Measurements from ENCODE around the gene DNAH8. TPM values are rescaled to one million over a fixed set of nuclear protein-coding genes. Genes with fewer than 3 reads are reported as not detected.

DNAH8 gene
- under 0.01 and 0.01 TPM in 2 replicates for polyA plus RNA-seq (2013)

DNA sequence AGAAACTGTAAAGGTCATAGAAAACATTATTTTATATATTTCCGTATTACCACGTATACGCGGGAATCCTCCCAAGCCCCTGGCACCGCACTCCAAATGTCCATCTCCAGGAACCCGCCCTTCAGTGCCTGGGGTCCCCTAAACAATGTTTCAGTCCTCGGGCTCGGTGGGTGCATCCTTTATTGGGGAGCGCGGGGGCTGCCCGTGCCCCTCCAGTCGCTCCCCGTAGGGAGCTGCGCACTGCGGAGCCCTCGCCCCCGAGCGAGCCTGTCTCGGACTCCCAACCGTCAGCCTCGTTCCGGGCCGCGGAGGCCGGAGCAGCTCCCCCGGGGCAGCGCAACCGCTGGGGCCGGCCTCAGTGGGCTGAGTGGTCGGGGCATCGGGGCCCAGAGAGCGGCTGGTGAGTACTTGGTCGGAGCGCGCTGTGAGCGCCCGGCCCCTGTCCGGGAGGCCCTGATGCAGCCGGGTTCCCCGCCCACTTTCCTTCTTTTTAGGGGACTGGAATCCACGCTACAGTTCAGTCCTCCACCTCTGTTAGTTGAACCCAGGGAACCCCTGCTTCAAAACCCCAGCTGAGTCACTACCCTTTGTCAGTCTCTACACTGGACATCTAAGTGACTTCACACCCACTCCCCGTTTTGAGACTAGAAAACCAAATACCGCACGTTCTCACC, at the start of gene DNAH8:
Gene DNAH8, plus strand, starts transcription at position 296 of the 674 bp plus-strand sequence. CDS start 7,499 bp downstream, outside the sequence.
- no CpG with 5 or more reads among the region's 44 CpGs for WGBS (ENCODE audit: extremely low coverage, insufficient coverage, insufficient read length)

GRCh38 chr6:38671885-38672467, 43.1 kb upstream of the DNAH8 start:
- Histone ChIP-seq H3K18ac (ENCODE audit: low read length) (no peak overlapping the region), H3K9me3 (ENCODE audit: insufficient read depth, low read depth, low read length) (no peaks in the 10 kb centered on the region), H2AFZ (ENCODE audit: insufficient read depth, low read length, poor library complexity) (no peak overlapping the region), H2BK5ac (ENCODE audit: low read depth, low read length, poor library complexity) (no peak overlapping the region), H3K4me3 (ENCODE audit: low read depth, low read length) (no peak overlapping the region), H3K9ac (ENCODE audit: low read length) (no peak overlapping the region), H3K36me3 (ENCODE audit: control insufficient read depth in 1 of 2, insufficient read depth in 2 of 2, low read length in 2 of 2) (peaks cover 0 to 4% of the 10 kb centered on the region in 2 experiments), H3K4ac (ENCODE audit: low read depth, low read length) (no peak overlapping the region), H4K12ac (ENCODE audit: low read depth, low read length) (no peak overlapping the region), H3K14ac (ENCODE audit: low read length) (no peak overlapping the region), H3K23ac (ENCODE audit: low read length) (no peak overlapping the region), H2AK5ac (ENCODE audit: low read length) (no peak overlapping the region), H3K27ac (ENCODE audit: low read depth, low read length) (no peak overlapping the region), H4K8ac (ENCODE audit: low read depth, low read length) (no peak overlapping the region), H2BK120ac (ENCODE audit: insufficient read depth, low read length, poor library complexity) (no peak overlapping the region), H2BK12ac (ENCODE audit: low read length) (no peak overlapping the region), H4K91ac (ENCODE audit: low read depth, low read length) (no peak overlapping the region), H3K79me2 (ENCODE audit: control insufficient read depth, insufficient read depth, low read length, poor library complexity) (no peaks in the 10 kb centered on the region), H3K79me1 (ENCODE audit: low read length) (no peaks in the 10 kb centered on the region), H3K4me2 (ENCODE audit: low read length) (no peak overlapping the region), H3K4me1 (ENCODE audit: control insufficient read depth in 1 of 2, insufficient read depth in 2 of 2, low read length in 2 of 2) (no peaks in the 10 kb centered on the region), H3K27me3 (ENCODE audit: insufficient read depth, low read length) (no peaks in the 10 kb centered on the region)
- peak; percentile 38 to 80 for DNase-seq
- no CpG with 5 or more reads among the region's 2 CpGs for WGBS (ENCODE audit: extremely low coverage, insufficient coverage, insufficient read length)

More for the DNA sequence above, at the start of gene DNAH8:
- H3K4ac ChIP-seq (ENCODE audit: low read depth, low read length) = no peak within 1 kb of the TSS
- H3K79me1 ChIP-seq (ENCODE audit: low read length) = no peaks in the 10 kb centered on the region
- H4K91ac ChIP-seq (ENCODE audit: low read depth, low read length) = no peak within 1 kb of the TSS
- no peak within 1 kb of the TSS for H4K8ac ChIP-seq (ENCODE audit: low read depth, low read length)
- H4K12ac ChIP-seq (ENCODE audit: low read depth, low read length) = no peak within 1 kb of the TSS
- H3K79me2 ChIP-seq (ENCODE audit: control insufficient read depth, insufficient read depth, low read length, poor library complexity) = no peaks in the 10 kb centered on the region
- H3K18ac ChIP-seq (ENCODE audit: low read length) = no peak within 1 kb of the TSS
- H2BK120ac ChIP-seq (ENCODE audit: insufficient read depth, low read length, poor library complexity) = no peak within 1 kb of the TSS
- no peak within 1 kb of the TSS for H3K27ac ChIP-seq (ENCODE audit: low read depth, low read length)
- H3K23ac ChIP-seq (ENCODE audit: low read length) = no peak within 1 kb of the TSS
- peaks cover 7% of the 10 kb centered on the region for H3K9me3 ChIP-seq (ENCODE audit: insufficient read depth, low read depth, low read length)
- peaks cover 0 to under 1% of the 10 kb centered on the region in 2 experiments for H3K4me1 ChIP-seq (ENCODE audit: control insufficient read depth in 1 of 2, insufficient read depth in 2 of 2, low read length in 2 of 2)
- H2AFZ ChIP-seq (ENCODE audit: insufficient read depth, low read length, poor library complexity) = no peak within 1 kb of the TSS
- H2BK5ac ChIP-seq (ENCODE audit: low read depth, low read length, poor library complexity) = no peak within 1 kb of the TSS
- no peak within 1 kb of the TSS for H3K4me3 ChIP-seq (ENCODE audit: low read depth, low read length)
- no peaks in the 10 kb centered on the region for H3K27me3 ChIP-seq (ENCODE audit: insufficient read depth, low read length)
- no peak within 1 kb of the TSS for H3K4me2 ChIP-seq (ENCODE audit: low read length)
- no peak within 1 kb of the TSS for H2AK5ac ChIP-seq (ENCODE audit: low read length)
- no peaks in the 10 kb centered on the region for H3K36me3 ChIP-seq (ENCODE audit: control insufficient read depth in 1 of 2, insufficient read depth in 2 of 2, low read length in 2 of 2)
- H2BK12ac ChIP-seq (ENCODE audit: low read length) = no peak within 1 kb of the TSS
- no peak within 1 kb of the TSS for H3K14ac ChIP-seq (ENCODE audit: low read length)
- DNase-seq = peak in 1 of 2 donors; percentile 6
- H3K9ac ChIP-seq (ENCODE audit: low read length) = no peak within 1 kb of the TSS

DNA sequence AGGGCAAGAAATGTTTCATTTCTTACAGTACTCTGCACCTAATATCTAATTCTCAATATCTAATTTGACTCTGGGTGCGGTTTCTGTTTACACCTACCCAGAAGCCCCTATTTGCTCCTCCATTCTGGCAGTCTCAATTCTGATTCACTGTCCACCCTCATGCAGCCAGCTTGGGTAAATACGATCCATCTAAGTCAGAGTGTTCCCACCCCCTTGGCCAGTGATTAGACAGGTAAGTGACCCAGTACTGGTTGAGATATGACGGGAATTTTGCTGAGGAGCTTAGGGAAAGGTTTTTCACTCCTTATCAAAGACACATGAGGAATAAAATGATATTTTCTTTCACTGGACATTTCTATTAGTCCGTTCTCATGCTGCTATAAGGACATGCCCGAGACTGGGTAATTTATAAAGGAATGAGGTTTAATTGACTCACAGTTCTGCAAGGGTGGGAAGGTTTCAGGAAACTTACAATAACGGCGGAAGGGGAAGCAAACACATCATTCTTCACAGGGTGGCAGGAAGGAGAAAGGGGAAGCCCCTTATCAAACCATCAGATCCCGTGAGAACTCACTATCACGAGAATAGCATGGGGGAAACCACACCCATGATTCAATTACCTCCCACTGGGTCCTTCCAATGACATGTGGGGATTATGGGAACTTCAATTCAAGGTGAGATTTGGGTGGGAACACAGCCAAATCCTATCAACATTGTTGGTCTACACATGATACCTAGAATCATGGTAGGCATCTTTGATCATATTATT, 41.5 kb upstream of the DNAH8 start:
- Histone ChIP-seq H3K79me2 (ENCODE audit: control insufficient read depth, insufficient read depth, low read length, poor library complexity) (no peaks in the 10 kb centered on the region), H3K9me3 (ENCODE audit: insufficient read depth, low read depth, low read length) (no peaks in the 10 kb centered on the region), H3K27me3 (ENCODE audit: insufficient read depth, low read length) (no peaks in the 10 kb centered on the region), H2BK120ac (ENCODE audit: insufficient read depth, low read length, poor library complexity) (no peak overlapping the region), H3K4me3 (ENCODE audit: low read depth, low read length) (no peak overlapping the region), H3K79me1 (ENCODE audit: low read length) (no peaks in the 10 kb centered on the region), H4K91ac (ENCODE audit: low read depth, low read length) (no peak overlapping the region), H3K23ac (ENCODE audit: low read length) (no peak overlapping the region), H2AK5ac (ENCODE audit: low read length) (no peak overlapping the region), H3K36me3 (ENCODE audit: control insufficient read depth in 1 of 2, insufficient read depth in 2 of 2, low read length in 2 of 2) (peaks cover 5 to 10% of the 10 kb centered on the region in 2 experiments), H3K9ac (ENCODE audit: low read length) (no peak overlapping the region), H3K27ac (ENCODE audit: low read depth, low read length) (no peak overlapping the region), H3K4me2 (ENCODE audit: low read length) (no peak overlapping the region), H3K18ac (ENCODE audit: low read length) (no peak overlapping the region), H3K4me1 (ENCODE audit: control insufficient read depth in 1 of 2, insufficient read depth in 2 of 2, low read length in 2 of 2) (no peaks in the 10 kb centered on the region), H3K14ac (ENCODE audit: low read length) (no peak overlapping the region), H2BK5ac (ENCODE audit: low read depth, low read length, poor library complexity) (no peak overlapping the region), H2AFZ (ENCODE audit: insufficient read depth, low read length, poor library complexity) (no peak overlapping the region), H2BK12ac (ENCODE audit: low read length) (no peak overlapping the region), H4K8ac (ENCODE audit: low read depth, low read length) (no peak overlapping the region), H4K12ac (ENCODE audit: low read depth, low read length) (no peak overlapping the region), H3K4ac (ENCODE audit: low read depth, low read length) (no peak overlapping the region)
- no CpG with 5 or more reads among the region's 9 CpGs for WGBS (ENCODE audit: extremely low coverage, insufficient coverage, insufficient read length)
- DNase-seq = no peak

GRCh38 chr6:38676236-38676973, 38.7 kb upstream of the DNAH8 start:
- no CpG with 5 or more reads among the region's 2 CpGs for WGBS (ENCODE audit: extremely low coverage, insufficient coverage, insufficient read length)
- no peaks in the 10 kb centered on the region for H3K27me3 ChIP-seq (ENCODE audit: insufficient read depth, low read length)

More at GRCh38 chr6:38676236-38676973, 38.7 kb upstream of the DNAH8 start:
- no peak for DNase-seq
- no peaks in the 10 kb centered on the region for H3K79me2 ChIP-seq (ENCODE audit: control insufficient read depth, insufficient read depth, low read length, poor library complexity)
- H3K79me1 ChIP-seq (ENCODE audit: low read length) = no peaks in the 10 kb centered on the region
- no peak overlapping the region for H3K23ac ChIP-seq (ENCODE audit: low read length)
- H3K4me2 ChIP-seq (ENCODE audit: low read length) = no peak overlapping the region
- no peak overlapping the region for H4K8ac ChIP-seq (ENCODE audit: low read depth, low read length)
- no peak overlapping the region for H2BK12ac ChIP-seq (ENCODE audit: low read length)
- no peak overlapping the region for H3K4ac ChIP-seq (ENCODE audit: low read depth, low read length)
- H2AFZ ChIP-seq (ENCODE audit: insufficient read depth, low read length, poor library complexity) = no peak overlapping the region
- H2BK120ac ChIP-seq (ENCODE audit: insufficient read depth, low read length, poor library complexity) = no peak overlapping the region
- no peak overlapping the region for H3K14ac ChIP-seq (ENCODE audit: low read length)
- no peaks in the 10 kb centered on the region for H3K9me3 ChIP-seq (ENCODE audit: insufficient read depth, low read depth, low read length)
- no peak overlapping the region for H4K12ac ChIP-seq (ENCODE audit: low read depth, low read length)
- H3K4me1 ChIP-seq (ENCODE audit: control insufficient read depth in 1 of 2, insufficient read depth in 2 of 2, low read length in 2 of 2) = no peaks in the 10 kb centered on the region
- H3K18ac ChIP-seq (ENCODE audit: low read length) = no peak overlapping the region
- H2AK5ac ChIP-seq (ENCODE audit: low read length) = no peak overlapping the region
- no peak overlapping the region for H2BK5ac ChIP-seq (ENCODE audit: low read depth, low read length, poor library complexity)
- H3K9ac ChIP-seq (ENCODE audit: low read length) = no peak overlapping the region
- no peak overlapping the region for H3K4me3 ChIP-seq (ENCODE audit: low read depth, low read length)
- H3K27ac ChIP-seq (ENCODE audit: low read depth, low read length) = no peak overlapping the region
- H3K36me3 ChIP-seq (ENCODE audit: control insufficient read depth in 1 of 2, insufficient read depth in 2 of 2, low read length in 2 of 2) = peaks cover 9 to 19% of the 10 kb centered on the region in 2 experiments
- no peak overlapping the region for H4K91ac ChIP-seq (ENCODE audit: low read depth, low read length)

Data from trophoblast cell (in vitro differentiated cells and primary cell).